HUDEP-2 (cell line): Measurements from ENCODE around the gene ST7.

Experiments used
- DNase-seq, 76 experiments: peaks; one replicate each; lab custom pipeline; 2025; ENCODE audit not compliant: unreplicated experiment in 76 of 76; lab: John Stamatoyannopoulos, UW

ST7 gene

GRCh38 chr7:117208257-117208656 lies 255.0 kb downstream of the ST7 start:
- no peak for DNase-seq

GRCh38 chr7:117210397-117210796 lies 257.1 kb downstream of the ST7 start:
- DNase-seq = no peak

- no peak for DNase-seq
Measured at GRCh38 chr7:117210908-117211307, 257.6 kb downstream of the ST7 start.

GRCh38 chr7:117211614-117212013 lies 258.3 kb downstream of the ST7 start:
- no peak for DNase-seq

- DNase-seq = peak in 48 of 76 experiments; percentile 4 to 65 (median 26)
Measured at GRCh38 chr7:117212969-117213877, 259.9 kb downstream of the ST7 start.

GRCh38 chr7:117216010-117216409 lies 262.7 kb downstream of the ST7 start:
- no peak for DNase-seq

- DNase-seq = peak in 31 of 76 experiments; percentile 2 to 63 (median 20)
Measured at GRCh38 chr7:117216436-117217069, 263.3 kb downstream of the ST7 start.

GRCh38 chr7:117217106-117218035 lies 264.1 kb downstream of the ST7 start:
- no peak for DNase-seq

- no peak for DNase-seq
Measured at GRCh38 chr7:117218700-117219099, 265.4 kb downstream of the ST7 start.

GRCh38 chr7:117219485-117219884 lies 266.2 kb downstream of the ST7 start:
- DNase-seq = peak in 3 of 76 experiments; percentile 3 to 11 (median 6)

- no peak for DNase-seq
Measured at GRCh38 chr7:117220836-117221235, 267.5 kb downstream of the ST7 start.

GRCh38 chr7:117225536-117225935 lies 272.2 kb downstream of the ST7 start:
- DNase-seq = no peak

- DNase-seq = no peak
Measured at GRCh38 chr7:117227091-117227490, 273.8 kb downstream of the ST7 start.

GRCh38 chr7:117229350-117229749 lies 276.0 kb downstream of the ST7 start:
- no peak for DNase-seq

- no peak for DNase-seq
Measured at GRCh38 chr7:117230276-117231046, 277.2 kb downstream of the ST7 start.

GRCh38 chr7:117231047-117231359 lies 277.7 kb downstream of the ST7 start:
- no peak for DNase-seq

- DNase-seq = no peak
Measured at GRCh38 chr7:117237646-117238045, 284.3 kb downstream of the ST7 start.

GRCh38 chr7:117238472-117238871 lies 285.2 kb downstream of the ST7 start:
- no peak for DNase-seq

GRCh38 chr7:117238937-117239336 lies 285.6 kb downstream of the ST7 start:
- DNase-seq = no peak

- DNase-seq = no peak
Measured at GRCh38 chr7:117241088-117241487, 287.8 kb downstream of the ST7 start.
